Anterior cingulate cortex (tissue), 58 donors: ENCODE results near the gene POGZ.
A peak's percentile ranks its signal among the peaks of the same experiment; 100 is the strongest.
"Not testable (repeated sequence)": the region's sequence is repeated elsewhere in the genome, so short reads cannot be mapped to it uniquely, and the experiment has no call there.

Experiments
- DNase-seq, 58 donors: peaks; one replicate each; lab custom pipeline; 2025; lab: John Stamatoyannopoulos, UW

Gene POGZ

DNA sequence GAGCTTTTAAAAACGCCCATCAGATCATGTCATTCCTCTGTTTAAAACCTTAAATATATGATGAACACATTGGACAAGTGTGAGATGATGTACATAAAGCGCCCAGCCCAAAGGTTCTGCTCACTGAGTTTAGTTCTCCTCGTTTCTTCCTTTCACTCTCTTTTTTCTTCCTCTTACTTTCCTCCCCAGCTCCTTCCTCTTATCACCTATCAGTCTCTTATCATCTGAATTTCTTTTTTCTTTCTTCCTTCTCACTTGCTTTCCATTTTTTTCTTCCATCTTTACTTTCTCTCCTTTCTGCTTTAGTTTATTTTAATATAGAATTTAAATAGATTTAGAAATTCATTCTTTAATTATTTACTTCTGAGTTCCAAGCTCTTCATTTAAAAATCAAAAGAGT is 17.8 kb upstream of the POGZ start:
- DNase-seq, result no peak

DNA sequence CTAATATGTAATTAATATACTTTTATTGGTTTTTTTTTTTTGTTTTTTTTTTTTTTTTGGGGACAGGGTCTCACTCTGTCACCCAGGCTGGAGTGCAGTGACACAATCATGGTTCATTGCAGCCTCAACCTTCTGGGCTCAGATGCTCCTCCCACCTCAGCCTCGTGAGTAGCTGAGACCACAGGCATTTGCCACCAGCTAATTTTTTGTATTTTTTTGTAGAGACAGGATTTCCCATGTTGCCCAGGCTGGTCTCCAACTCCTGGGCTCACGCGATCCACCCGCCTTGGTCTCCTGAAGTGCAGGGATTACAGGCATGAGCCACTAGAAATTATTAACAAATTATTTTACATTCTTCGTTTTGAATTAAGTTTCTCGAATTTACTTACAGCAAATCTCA is 16.8 kb upstream of the POGZ start:
- no peak for DNase-seq

DNA sequence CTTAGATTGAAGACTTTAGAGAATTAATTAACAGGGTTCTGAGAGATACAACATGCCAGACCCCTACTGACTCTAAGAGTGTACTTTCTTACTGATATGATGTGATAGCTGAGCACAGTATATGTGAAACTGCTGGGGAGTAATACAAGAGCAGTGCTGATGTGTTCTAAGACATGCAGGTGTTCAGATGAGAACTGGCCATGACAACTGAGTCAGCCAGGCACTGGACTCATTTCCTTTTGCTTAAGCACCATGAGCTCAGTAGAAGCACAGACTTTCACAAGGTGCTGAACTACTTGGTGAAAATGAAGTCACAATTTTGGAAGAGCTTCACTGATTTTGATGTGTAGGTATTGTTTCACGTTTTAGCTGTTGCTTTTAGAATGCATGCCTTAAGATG is 15.9 kb upstream of the POGZ start:
- DNase-seq, result no peak

DNA sequence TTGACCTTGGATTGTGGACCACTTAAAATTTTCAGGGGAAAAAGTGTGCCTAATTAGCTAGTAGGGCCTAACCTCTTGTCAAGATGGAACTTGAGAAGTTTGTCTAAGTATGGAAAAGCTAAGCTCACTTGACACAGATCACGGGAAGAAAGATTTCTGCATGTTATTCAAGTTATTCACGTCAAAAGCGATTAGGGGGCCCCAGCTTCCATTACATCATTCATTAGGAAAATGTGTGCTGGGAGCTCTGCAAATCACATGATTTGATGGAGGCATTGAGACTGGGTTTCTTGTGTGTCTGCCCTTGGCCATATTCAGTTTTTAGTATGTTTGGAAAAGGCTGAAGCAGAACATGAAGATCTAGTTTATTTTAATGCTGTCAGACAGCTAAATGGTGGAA is 15.5 kb upstream of the POGZ start:
- no peak for DNase-seq

DNA sequence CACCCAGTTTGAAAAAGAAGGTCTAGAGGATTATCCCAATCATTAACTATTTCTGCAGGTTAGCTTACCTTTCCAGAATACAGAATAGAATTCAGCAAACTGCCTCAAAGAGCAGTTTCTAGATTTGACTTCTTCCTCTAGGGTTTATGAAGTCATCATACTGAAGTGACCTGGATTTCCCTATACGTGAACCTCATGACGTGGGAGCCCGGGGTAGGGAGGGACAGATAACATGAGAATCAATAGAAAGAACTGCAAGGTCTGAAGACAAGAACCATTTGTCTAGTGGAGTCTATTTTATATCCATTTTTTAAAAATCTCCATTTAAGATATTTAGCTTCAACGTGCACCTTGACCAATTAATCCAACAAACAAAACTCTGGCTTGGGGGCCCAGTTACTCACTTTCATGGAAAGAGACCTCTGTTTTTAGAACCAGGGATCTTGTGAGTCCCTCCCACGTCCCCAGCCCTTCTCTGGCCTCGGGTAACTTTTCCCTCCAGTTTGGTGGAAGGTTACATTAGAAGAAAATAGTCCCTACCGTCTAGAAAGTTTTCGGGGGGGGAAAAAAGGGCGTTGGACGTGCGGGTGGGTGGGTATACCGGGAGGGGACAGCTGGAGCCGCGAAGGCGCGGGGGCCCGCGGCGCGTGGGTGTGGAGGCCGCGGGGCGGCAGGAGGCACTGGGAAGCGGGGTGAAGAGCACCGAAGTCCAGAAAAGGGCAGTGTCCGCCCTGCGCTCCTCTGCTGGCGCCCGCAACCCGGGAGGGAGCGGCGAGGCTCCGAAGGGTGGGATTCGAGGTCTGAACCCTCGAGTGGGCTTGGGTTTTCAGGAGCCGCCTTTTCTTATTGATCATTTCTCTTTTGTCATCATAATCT is 13.8 kb upstream of the POGZ start:
- DNase-seq, result peak in 19 of 58 donors; percentile 2 to 39 (median 16)

DNA sequence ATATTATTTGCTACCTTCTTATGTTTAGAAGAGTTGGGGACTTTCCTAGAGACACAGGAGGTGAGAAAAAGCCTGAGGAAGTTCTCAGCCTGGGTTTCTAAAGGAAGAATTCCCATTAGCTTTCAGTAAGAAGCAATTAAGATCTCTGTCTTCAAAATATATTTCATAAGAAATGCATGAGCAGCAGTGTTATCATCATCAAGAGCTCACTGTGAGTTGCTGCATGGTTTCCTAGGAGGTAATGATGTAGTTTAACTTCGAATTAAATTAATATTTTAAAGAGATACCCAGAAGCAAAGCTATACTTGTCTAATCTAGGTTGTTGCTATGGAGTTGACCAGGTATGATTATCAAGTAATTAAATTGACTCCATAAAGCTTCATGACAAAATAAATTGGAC is 5.7 kb upstream of the POGZ start:
- no peak for DNase-seq

DNA sequence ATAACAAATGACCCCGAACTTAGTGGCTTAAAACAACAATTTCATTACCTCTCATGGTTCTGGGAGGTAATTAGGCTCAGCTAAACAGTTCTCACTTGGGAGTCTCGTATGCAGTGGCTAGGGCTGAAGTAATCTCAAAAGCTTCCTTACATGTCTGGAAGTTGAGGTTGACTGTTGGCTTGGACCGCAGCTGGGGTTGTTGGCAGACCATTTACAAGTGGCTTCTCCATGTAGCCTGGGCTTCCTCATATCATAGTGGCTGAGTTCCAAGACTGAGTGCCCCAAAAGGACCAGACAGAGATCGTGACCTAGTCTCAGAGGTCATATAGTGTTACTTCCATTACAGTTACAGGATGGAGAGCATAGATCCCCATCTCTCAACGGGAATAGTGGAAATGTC is 2.4 kb upstream of the POGZ start:
- no peak for DNase-seq

DNA sequence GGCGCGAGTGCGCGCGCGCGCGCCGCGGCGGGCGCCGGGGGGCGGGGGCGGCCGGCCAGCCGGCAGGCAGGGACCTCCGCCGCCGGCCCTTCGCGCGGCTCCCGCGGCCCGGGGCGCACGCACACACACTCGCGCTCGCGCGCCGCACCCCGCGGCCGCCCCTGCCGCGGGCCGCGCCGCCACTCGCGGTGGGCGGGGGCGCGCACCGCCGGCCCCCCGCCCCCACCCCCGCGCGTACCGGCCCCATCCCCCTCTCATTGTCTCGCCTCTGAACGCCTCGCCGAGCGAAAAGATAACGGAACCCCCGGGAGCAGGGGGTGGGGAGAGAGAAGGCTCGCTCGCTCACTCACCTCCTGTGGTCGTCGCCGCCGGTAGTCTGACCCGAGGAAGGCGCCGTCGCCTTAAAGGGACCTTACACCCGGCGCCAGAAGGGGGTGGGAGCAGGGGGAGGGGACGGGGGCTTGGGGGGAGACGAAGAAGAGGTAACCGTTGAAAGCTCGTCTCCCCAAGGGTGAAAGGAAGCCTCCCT is 428 bp downstream of the POGZ start:
- peak in 29 of 58 donors; percentile 36 to 83 (median 62) for DNase-seq

DNA sequence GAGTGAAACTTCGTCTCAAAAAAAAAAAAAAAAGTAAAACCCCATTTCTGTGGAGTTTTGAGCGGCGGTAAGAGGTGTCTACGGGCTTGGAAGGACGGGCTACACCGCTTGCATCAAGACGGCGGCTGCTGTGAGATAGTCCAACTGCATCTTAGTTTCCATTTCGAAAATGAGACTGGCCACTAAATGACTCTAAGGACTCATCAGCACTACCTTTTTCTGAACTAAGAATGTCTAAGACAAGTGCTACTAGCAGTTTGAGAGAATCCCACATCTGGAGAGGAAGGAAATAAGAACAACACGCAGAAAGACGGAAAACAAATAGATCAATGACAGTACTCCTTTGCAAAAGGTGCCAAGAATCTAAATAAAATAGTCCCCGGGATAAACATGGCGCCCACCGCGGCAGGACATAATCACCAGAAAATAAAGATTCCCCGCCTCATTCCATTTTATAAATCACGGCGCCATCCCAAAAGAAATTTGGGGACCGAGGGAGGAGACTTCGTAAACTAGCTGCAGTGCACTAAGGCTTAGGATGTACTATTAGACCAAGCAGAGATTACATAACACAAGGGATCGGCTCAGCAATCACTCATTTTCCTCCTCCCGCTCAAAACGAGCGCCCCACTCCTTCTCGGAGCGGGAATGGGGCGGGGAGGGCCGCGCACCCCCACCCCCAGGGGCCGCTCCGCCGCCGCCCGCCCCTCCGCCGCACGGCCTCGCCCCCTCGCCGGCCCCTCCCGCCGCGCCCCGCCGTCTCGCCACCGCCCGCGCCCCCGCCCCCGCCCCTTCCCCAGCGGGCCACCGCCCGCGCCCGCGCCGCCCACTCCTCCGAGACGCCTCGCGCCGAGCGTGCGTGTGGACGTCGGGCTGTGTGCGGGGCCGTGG is 1.1 kb downstream of the POGZ start:
- DNase-seq, result peak in 54 of 58 donors; percentile 10 to 84 (median 62)

DNA sequence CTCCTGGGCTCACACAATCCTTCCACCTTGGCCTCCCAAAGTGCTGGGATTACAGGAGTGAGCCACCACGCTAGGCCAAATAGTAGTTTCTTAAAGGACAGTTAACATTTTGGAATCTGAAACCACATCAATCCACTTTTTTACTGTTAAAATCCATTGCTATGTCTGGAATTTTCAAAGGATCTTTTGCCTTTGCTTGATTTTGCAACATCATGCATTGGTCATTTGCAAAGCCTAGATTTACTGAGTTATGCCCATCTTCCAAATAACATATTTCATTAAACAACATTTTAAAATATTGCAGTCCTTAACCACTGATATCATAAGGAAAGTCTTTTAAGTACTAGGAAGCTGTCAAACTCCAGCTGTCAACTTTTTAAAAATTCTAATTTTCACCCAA is 3.3 kb downstream of the POGZ start:
- no peak for DNase-seq

DNA sequence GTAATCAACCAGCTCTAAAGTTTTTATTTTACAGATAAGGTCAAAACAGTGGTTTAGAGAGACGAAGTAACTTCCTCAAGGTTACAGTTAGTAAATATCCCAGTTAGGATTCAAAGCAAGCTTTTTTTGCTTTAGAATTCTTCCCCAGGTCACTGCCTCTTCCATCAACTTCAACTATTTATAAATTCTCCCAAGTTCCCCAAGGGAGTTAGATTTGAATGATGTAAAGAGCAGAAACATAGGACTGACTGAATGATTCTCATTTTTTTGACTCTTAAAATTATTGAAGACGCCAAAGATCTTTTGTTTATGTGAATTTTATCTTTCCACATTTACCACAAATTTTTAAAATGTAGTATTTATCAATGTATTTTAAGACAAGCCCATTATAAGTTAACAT is 4.1 kb downstream of the POGZ start:
- DNase-seq, result no peak

DNA sequence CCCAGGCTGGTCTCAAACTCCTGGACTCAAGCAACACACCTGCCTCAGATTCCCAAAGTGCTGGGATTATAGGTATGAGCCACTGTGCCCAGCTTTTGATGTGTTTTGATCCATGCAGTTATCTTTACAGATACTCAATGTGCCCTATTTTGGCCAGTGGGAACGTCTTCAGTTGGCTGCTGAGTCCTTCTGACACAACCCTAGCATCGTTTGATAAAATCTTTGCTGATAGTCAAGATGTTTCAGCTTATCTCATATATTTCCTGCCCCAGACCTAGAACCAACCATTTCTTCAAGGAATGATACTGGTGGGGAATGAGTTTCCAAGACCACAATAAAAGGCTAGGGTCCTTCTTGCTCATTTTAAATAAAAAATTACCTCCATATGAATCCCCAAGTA is 11.6 kb downstream of the POGZ start:
- no peak for DNase-seq

DNA sequence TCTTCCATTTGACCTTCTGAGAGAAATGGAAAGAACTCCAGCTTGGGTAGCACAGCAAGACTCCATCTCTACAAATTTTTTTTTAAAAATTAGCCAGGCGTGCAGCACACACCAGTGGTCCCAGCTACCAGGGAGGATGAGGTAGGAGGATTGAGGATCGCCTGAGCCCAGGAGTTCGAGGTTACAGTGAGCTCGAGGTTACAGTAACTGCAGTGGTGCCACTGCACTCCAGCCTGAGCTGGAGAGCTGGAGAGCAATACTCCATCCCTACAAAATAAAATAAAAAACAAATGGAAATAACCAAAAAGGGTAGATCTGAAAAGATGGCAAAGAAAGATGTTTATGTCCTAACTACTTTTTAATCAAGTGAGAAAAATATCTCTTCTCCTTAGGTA is 14.5 kb downstream of the POGZ start:
- no peak for DNase-seq

DNA sequence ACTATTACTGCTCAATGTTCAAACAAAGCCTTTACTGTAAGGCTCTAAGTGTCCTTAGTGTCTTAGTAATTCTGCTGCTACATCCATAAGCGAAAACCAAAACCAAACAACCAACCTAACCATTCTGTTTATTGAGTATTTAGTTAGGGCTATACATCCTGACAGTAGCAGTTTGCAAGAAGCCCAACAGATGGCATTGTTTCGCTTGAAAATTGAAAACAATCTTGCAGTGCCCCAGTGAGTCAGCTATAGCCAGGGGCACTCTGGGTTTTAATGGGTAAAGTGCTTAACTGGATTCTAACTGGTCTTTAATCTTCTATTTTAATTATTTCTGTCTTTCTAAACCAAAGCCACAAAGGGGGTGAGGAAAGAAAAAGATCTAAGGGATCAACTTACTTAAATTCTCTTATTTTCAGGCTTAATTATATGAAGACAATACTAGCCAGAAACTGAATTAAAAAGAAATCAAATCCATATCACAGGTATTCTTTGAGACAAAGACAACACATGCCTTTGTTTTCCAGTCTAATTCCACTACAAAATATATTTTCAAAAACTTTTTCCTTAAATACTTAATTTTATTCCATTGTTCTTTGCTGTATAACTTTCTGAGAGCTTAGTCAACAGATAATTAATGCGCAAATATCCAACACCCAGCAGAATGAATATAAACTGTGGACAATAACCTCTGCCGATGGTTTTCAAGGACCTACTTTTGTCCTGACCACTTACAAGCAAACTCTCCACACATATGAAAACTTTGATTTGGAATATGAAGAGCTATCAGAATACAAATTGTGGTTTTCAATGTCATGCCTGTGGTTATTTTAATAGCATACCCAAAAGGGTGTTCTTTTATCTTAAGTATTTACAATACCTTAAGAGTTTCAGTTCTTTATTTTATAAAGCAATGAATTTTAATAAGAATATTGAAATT is 15.2 kb downstream of the POGZ start:
- DNase-seq, result peak in 23 of 58 donors; percentile 1 to 45 (median 19)

DNA sequence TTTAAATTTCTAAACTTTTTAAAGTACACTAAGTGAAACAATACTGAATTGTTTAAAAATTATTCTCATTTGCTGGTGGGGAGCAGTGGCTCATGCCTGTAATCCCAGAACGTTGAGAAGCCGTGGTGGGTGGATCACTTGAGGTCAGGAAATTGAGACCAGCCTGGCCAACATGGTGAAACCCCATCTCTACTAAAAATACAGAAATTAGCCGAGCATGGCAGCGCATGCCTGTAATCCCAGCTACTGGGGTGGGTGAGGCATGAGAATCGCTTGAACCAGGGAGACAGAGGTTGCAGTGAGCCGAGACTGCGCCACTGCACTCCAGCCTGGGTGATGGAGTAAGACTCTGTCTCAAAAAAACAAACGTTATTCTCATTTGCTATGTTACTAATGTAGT is 21.9 kb downstream of the POGZ start:
- DNase-seq, result not testable (repeated sequence)

DNA sequence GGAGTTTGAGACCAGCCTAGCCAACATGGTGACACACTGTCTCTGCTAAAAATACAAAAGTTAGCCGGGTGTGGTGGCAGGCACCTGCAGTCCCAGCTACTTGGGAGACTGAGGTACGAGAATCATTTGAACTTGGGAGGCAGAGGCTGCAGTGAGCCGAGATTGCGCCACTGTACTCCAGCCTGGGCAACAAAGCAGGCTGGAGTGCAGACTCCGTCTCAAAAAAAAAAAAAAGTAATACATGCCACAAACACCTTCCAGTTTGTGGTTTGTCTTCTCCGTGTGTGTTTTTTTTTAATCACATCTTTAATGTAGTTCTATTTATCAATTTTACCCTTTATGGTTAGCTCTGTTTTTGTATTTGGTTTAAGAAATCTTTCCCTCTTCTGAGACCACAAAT is 22.3 kb downstream of the POGZ start:
- no peak for DNase-seq

DNA sequence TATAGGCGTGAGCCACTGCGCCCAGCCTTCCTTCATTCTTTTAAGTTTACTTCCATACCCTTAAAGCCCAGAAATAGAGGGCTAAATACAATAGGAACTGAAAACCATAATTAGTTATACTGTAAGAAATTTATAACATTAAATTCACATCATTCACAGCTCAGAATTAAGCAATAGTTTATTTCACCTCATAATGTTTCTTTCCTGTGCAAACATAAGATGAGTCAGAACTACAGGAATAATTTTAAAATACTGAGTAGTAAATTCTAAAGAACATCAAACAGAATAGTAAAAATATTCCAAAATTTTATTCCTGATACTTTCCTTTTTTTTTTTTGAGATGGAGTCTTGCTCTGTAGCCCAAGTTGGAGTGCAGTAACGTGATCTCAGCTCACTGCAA is 24.1 kb downstream of the POGZ start:
- DNase-seq, result no peak

DNA sequence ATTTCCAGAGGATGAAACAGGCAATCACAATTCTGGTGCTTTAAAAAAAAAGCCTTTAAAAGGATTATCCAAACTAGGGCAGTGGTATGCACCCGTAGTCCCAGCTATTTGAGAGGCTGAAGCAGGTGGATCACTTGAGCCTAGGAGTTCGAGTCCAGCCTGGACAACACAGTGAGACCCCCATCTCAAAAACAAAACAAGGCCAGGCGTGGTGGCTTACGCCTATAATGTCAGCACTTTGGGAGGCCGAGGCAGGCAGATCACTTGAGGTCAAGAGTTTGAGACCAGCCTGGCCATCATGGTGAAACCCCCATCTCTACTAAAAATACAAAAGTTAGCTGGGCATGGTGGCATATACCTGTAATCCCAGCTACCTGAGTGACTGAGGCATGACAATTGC is 25.5 kb downstream of the POGZ start:
- DNase-seq, result not testable (repeated sequence)

DNA sequence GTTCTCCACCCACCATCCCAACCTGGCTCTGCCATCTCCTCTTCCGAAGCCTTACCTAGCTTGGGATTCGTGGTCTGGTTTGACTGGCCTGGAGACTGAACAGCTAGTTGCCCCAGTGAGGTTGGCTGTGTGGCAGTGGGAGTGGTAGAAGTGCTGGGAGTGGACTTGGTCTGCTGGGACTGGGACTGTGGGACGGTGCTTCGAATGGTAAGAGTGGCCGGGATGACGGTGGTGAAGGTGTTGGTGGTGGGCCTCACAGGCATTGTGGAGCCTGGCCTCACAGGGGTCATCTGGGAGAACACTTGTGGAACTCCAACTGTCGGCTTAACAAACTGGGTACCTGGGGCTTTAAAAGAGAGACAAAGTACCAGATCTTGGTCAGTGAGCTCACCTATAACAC is 31.2 kb downstream of the POGZ start:
- no peak for DNase-seq

DNA sequence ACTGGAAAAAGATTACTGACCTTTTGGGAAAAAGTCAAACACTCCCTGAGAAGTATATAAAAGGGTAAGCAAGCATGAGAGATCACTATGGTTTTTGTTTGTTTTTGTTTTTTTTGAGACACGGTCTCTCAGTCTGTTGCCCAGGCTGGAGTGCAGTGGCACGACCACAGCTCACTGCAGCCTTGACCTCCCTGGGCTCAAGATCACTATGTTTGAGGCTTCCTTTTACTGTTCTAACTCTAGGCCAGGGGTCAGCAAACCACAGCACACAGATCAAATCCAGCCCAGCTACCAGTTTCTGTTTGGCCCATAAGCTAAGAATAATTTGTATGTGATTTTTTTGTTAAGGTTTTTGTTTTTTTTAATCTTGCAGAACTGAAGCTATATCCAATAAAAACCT is 34.2 kb downstream of the POGZ start:
- DNase-seq, result no peak
